ENCODE data around the gene CCDC158. TPM values are rescaled to one million over a fixed set of nuclear protein-coding genes. Genes with fewer than 3 reads are reported as not detected.

The CCDC158 gene
- total RNA-seq, result not detected

DNA sequence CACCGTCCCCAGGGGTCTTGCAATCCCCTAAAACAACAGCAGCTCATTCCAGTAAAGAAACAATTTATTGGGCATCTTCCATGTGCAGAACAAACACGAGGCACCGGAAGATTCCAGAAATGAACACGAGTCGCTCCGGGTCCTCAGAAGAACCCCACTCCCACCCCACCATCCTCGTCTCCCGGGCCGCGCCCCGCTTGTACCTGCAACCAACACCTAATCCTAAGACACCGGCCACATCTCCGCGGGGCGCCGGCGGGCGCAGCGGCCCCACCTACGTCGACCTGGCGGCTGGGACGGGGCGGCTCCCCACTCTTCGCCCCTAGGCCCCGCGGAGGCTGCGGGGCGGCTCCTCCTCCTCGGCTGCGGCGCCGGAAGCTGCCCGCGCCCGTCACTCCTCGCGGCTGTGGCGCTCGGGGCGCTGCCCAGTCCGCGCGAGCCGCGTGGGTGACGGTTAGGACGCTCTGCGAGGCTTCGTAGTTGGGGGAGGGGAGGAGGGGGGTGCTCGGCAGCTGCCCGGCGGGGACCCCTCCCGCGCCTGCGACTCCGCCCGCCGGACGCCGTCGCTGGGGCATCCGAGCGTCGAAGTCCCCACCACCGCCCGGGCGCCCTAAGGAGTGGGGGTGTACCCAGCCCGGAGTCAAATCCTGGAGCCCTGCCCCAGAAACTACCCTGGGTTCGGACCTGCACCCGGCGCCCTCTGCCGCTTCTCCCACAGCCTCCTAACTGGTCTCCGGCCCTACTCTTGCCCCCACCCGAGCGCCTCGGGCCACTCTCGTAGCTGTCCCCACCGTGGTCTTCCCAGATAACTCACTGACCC is at the start of gene CCDC158:
CCDC158 (minus strand) TSS at position 380 of the 820 bp plus-strand sequence. CDS start 17,934 bp downstream, outside the sequence.
- Histone ChIP-seq H3K27me3 (peaks cover 0 to 5% of the 10 kb centered on the region in 2 donors), H3K4me1 (peaks cover 0 to 9% (median 1%) of the 10 kb centered on the region in 4 donors), H3K4me3 (peak within 1 kb of the TSS; percentile 22 to 64 (median 40)), H3K27ac (no peak within 1 kb of the TSS), H3K9me3 (no peaks in the 10 kb centered on the region), H3K36me3 (no peaks in the 10 kb centered on the region)
- TF ChIP-seq, protein P1, sequence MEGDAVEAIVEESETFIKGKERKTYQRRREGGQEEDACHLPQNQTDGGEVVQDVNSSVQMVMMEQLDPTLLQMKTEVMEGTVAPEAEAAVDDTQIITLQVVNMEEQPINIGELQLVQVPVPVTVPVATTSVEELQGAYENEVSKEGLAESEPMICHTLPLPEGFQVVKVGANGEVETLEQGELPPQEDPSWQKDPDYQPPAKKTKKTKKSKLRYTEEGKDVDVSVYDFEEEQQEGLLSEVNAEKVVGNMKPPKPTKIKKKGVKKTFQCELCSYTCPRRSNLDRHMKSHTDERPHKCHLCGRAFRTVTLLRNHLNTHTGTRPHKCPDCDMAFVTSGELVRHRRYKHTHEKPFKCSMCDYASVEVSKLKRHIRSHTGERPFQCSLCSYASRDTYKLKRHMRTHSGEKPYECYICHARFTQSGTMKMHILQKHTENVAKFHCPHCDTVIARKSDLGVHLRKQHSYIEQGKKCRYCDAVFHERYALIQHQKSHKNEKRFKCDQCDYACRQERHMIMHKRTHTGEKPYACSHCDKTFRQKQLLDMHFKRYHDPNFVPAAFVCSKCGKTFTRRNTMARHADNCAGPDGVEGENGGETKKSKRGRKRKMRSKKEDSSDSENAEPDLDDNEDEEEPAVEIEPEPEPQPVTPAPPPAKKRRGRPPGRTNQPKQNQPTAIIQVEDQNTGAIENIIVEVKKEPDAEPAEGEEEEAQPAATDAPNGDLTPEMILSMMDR (IDR thresholded peaks at IDR 0.05), result no peak
- TF ChIP-seq POLR2A (IDR thresholded peaks at IDR 0.05), result no peak
- peak in 1 of 3 donors; percentile 49 for DNase-seq

DNA sequence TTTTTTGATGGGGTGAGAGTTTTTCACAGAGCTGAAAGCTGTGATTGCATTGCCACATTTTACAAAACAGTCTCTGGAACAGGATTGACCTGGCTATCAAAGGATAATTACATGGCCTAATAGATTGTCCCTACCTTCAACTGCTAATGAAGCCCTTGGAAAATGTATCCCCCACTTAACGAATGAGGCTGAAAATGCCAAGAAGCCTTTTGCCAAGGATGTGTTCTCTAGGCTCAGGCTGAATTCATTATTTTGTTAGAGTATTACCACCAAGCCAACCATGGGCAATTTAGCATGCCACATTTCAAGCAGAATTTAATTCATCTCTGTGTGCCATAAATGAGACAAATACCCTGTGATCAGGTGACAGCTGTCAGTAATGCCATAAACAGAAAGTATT is 49.6 kb upstream of the CCDC158 start:
- H3K36me3 ChIP-seq, result no peaks in the 10 kb centered on the region
- no peak for TF ChIP-seq POLR2A (IDR thresholded peaks at IDR 0.05)

DNA sequence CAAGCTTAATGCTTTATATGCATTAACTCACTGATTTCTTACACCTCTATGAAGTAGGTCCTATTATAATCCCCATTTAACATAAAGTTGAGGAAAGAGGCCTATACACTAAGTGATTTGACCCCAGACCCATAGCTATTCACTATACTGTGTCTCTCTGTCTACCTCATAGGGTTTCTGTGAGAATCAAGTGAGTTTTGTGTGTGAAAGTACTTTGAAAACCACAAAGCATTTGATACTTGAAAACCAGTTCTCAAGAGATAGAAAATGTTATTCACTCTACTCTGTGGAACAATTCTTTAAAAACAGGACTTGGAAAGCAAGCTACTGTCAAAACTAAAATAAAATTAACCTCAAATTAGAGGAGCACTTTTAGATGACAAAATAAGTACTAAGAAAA is 49.1 kb upstream of the CCDC158 start:
- H3K27me3 ChIP-seq, result no peaks in the 10 kb centered on the region
- H3K4me3 ChIP-seq, result no peak overlapping the region
- TF ChIP-seq, protein P1 (IDR thresholded peaks at IDR 0.05), result no peak
- TF ChIP-seq POLR2A (IDR thresholded peaks at IDR 0.05), result no peak
- H3K36me3 ChIP-seq, result no peaks in the 10 kb centered on the region
- no peaks in the 10 kb centered on the region for H3K4me1 ChIP-seq
- no peaks in the 10 kb centered on the region for H3K9me3 ChIP-seq
- no peak overlapping the region for H3K27ac ChIP-seq
- DNase-seq, result no peak

More for the DNA sequence above, 49.6 kb upstream of the CCDC158 start:
- no peak for DNase-seq
- Histone ChIP-seq H3K4me3 (no peak overlapping the region), H3K9me3 (no peaks in the 10 kb centered on the region), H3K27me3 (no peaks in the 10 kb centered on the region), H3K4me1 (no peaks in the 10 kb centered on the region), H3K27ac (no peak overlapping the region)

DNA sequence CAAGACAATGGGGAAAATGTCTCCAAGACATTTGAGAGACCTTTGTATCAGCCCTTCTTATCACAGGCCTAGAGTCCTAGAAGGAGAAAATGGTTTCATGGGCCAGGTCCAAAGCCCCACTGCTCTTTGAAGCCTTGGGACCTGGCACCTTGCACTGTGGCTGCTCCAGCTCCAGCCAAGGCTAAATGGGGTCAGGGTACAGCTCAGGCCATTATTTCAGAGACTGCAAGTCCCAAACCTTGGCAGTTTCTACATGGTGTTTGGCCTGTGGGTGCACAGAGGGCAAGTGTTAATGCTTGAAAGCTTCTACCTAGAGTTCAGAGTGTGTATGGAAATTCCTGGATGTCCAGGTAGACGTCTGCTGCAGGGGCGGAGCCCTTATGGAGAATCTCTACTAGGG is 42.6 kb upstream of the CCDC158 start:
- no peak for DNase-seq
- H3K27me3 ChIP-seq, result no peaks in the 10 kb centered on the region
- H3K27ac ChIP-seq, result no peak overlapping the region
- H3K9me3 ChIP-seq, result peaks cover 0 to 8% (median 4%) of the 10 kb centered on the region in 4 donors
- TF ChIP-seq POLR2A (IDR thresholded peaks at IDR 0.05), result no peak
- TF ChIP-seq, protein P1 (IDR thresholded peaks at IDR 0.05), result no peak
- no peak overlapping the region for H3K4me3 ChIP-seq
- H3K4me1 ChIP-seq, result no peaks in the 10 kb centered on the region
- H3K36me3 ChIP-seq, result no peaks in the 10 kb centered on the region

DNA sequence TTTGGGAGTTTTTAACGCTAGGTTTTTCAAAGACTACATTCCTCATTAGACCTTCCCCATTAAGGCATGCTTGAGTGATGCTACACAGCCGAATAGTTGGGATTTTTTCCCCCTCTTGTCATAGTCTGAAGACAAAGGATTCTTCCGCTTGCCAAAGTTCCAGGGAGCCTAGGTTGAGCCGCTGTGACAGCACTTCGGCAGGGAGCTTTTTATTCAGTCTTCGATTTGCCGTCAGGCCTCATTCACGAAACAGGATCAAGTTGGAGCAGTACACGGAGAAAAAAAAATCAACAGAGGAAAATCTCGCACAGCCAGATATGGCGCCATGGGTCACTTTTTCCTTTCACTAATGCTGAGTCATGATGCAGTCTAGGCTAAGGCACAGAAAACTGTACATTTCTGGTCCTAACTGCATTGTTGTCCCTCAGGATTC is 38.4 kb upstream of the CCDC158 start:
- no peaks in the 10 kb centered on the region for H3K4me1 ChIP-seq
- DNase-seq, result no peak
- no peaks in the 10 kb centered on the region for H3K36me3 ChIP-seq
- no peaks in the 10 kb centered on the region for H3K27me3 ChIP-seq
- no peak overlapping the region for H3K4me3 ChIP-seq
- no peak for TF ChIP-seq POLR2A (IDR thresholded peaks at IDR 0.05)
- TF ChIP-seq, protein P1 (IDR thresholded peaks at IDR 0.05), result no peak
- H3K27ac ChIP-seq, result no peak overlapping the region
- peaks cover 0 to 8% (median 4%) of the 10 kb centered on the region in 4 donors for H3K9me3 ChIP-seq

DNA sequence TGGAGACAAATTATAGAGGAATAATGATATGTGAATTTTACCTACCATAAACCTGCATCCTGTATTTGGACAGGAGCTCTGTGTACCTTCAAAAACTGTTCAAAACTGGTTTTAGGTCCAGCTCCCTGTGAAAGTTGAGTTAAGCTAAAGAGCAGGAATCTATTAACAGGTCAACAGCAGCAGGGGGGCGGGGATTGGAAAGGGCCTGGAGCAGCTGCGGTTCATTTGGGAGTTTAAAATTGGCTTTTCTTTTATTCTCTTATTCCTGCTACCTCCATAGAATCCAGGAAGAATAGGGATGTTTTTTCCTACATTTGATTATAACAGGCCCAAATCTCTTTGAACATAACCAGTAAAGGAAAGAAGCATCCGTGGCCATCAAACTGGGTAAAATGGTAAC is 37.9 kb upstream of the CCDC158 start:
- peaks cover 0 to 5% (median 2%) of the 10 kb centered on the region in 4 donors for H3K9me3 ChIP-seq

More for the DNA sequence above, 37.9 kb upstream of the CCDC158 start:
- Histone ChIP-seq H3K4me1 (no peaks in the 10 kb centered on the region), H3K36me3 (no peaks in the 10 kb centered on the region), H3K4me3 (no peak overlapping the region), H3K27me3 (no peaks in the 10 kb centered on the region), H3K27ac (no peak overlapping the region)
- TF ChIP-seq, protein P1 (IDR thresholded peaks at IDR 0.05), result no peak
- TF ChIP-seq POLR2A (IDR thresholded peaks at IDR 0.05), result no peak
- DNase-seq, result no peak

Data from Peyer's patch (tissue), 4 donors.